Left renal pelvis (tissue), 4 donors: Measurements from ENCODE around the gene NLRP6. TPM values are rescaled to one million over a fixed set of nuclear protein-coding genes. Genes with fewer than 3 reads are reported as not detected.
"Not testable (repeated sequence)": the region's sequence is repeated elsewhere in the genome, so short reads cannot be mapped to it uniquely, and the experiment has no call there.

Source experiments
- DNase-seq, 4 donors: peaks; one replicate each; pipeline ENCODE4 v3.0.0-alpha.2; 2013; ENCODE audit warnings: low read depth in 4 of 4, low spot score in 3 of 4
- polyA plus RNA-seq, 4 donors: library from polyadenylated mRNA; unstranded; fragments of 120-200 nt; gene quantifications; one replicate each; pipeline ENCODE4 v1.2.1, GENCODE V29; 2013; ENCODE audit not compliant: insufficient read length in 4 of 4

Gene NLRP6
- polyA plus RNA-seq: under 1 TPM; 0.04 to 0.50 (median 0.22) TPM

DNA sequence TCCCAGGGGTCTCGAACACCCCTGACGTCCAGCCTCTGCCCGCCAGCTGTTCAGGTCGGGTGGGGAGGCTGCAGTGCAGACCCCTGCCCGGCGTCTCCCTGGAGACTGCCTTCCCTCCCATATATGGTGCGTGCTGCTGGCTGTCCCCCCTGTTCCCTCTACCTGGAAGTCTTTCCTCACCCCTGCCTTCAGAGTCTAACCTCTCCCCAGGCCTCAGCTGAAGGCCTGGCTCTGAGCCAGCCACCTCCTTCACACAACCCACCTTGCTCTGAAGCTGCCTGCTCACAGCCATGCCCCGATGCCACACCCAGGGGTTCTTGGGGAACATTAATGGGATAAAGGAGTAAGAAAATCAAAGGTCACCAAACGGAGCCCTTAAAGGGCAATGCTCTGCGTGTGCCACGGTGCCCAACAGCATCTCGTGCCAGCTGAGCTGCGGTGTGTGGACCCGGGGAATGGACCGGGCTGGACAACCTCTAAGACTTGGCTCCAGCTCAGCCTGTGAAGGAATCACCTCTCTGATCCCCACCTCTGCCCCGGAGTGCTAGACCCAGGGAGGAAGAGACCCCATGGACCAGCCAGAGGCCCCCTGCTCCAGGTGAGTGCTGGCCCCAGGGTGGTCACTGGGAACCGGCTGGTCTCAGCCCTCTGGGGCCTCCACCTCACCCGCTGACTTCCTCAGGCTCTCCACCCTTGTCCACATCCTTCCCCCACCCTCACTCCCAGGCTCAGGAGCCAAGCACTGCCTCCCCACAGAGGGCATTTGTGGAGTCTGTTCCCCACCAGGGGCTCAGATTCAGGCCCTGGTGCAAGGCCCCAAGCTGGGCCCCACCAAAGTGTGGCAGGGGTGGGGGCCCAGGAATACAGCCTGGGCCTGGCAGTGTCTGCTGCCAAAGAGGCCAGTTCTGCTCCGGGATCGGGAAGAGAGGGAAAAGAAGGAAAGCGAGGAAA is at the start of gene NLRP6:
Gene NLRP6 (plus strand): TSS at position 407 of the 951 bp plus-strand sequence. CDS start 163 bp downstream, at position 570.
- DNase-seq: no peak

DNA sequence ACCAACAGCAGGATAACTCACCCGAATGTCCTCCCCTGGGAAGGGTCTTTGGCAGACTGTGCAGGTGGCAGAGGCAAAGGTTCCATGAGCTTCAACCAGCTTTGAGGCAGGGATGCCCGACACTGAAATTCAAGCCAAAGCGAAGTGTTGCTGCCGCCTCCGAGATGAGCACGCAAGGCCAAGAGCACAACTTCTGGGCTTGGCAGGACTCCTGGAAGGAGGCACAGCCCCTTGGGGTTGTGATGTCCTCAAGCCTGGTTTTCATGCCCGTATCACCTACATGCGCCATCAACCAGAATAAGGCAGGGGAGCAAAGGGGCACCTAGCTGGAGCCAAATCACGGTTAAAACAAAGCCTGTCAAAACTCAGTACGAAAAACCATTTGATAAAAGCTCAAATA is 47.8 kb upstream of the NLRP6 start:
- no peak for DNase-seq

DNA sequence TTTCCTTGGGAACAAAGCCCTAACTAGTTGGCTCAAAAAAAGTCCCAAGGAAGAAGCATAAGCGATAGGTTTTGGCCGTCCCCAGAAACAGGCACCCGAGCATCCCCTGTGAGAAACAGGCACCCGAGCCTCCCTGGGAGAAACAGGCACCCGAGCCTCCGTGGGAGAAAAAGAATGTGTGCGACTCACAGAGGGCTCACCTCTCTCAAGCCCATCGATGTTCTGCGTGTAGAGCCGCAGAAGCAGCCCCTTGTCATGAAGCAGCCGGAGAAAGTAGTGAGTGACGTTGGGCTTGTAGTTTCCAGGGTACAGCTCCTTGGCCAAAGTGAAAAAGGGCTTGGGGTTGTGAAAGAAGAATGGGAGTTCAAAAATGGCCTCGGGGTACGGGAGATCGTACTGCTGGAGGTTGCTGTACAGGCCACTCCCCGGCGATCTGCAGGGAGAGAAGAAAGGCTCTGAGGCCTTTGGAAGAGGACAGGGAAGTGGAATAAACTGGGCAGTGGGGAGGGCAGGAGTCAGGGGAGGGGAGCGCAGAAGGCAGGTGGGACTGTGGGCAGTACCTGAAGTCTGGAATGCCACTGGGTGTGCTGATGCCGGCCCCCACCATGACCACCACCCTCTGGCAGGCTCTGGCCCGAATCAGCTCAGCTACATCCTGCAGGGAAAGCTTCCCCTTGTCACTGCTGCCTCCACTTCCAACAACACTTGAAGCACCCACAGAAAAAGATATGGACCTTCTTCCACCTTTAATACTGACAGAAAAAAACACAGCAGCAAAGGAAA is 45.2 kb upstream of the NLRP6 start:
- DNase-seq: no peak

DNA sequence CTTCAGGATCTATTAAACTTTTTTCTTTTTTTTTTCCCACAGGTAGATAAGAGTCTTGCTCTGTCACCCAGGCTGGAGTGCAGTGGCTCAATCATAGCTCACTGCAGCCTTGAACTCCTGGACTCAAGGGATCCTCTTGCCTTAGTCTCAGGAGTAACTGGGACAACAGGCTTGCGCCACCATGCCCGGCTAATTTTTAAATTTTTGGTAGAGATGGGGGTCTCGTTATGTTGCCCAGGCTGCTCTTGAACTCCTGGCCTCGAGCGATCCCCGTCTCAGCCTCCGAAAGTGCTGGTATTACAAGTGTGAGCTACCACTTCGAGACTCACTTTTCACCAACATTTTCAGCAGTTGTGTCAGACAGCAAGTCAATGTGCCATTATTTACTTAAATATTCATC is 43.0 kb upstream of the NLRP6 start:
- DNase-seq: no peak

DNA sequence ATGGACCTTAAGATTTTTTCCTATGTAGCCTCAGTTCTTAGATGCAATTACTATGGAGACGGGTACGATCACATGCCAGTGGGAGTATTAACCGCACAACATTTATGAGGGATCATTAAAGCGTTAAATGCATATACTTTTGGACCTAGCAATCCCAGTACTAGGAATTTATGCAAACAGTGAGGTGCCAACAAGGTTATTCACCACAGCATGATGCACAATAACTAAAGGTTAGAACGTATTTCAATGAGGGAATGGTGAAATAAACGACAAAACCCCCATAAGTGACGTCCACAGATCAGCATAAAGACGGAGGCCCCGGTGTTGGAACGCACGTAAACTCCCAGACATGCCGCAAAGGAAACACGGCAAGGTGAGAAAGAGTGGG is 42.6 kb upstream of the NLRP6 start:
- peak in 1 of 4 donors; percentile 23 for DNase-seq

DNA sequence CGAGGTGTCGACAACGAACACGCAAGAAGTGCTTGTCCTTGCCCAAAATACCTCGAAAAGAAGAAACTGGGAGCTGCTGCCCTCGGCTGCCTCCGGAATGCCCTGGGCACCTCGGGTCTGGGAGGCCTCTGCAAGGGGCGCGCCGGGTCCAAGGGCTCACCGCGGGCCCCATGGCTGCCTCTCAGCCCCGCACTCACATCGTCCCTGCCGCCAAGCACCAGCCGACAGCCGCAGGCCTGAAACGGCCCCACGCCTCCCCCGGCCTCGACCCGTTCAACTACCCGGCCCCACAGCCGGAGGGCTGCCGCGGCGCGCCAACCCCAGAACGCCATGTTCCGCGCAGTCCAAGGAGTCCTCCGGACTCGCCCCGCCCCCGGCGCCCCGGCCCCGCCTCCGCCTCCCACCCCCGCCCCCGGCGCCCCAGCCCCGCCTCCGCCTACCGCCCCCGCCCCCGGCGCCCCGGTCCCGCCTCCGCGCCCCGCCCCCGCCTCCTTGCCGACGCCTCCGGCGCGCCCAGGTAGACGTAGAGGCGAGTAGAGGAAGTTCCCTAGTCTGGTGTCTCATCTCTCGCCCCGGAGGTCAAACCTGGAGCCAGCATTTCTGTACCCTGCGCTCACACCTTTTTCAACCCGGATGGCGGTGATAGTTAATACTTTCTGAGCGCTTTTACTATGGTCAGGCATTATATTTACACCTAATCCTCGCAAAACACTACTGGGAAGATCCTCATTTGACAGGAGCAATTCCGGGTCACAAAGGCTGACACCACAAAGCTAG is 42.0 kb upstream of the NLRP6 start, which contains the start of gene SIRT3:
Gene SIRT3 (minus strand): TSS at position 346 of the 777 bp plus-strand sequence. CDS start 14 bp downstream, at position 332.
- DNase-seq: peak; percentile 55 to 64 (median 58)

DNA sequence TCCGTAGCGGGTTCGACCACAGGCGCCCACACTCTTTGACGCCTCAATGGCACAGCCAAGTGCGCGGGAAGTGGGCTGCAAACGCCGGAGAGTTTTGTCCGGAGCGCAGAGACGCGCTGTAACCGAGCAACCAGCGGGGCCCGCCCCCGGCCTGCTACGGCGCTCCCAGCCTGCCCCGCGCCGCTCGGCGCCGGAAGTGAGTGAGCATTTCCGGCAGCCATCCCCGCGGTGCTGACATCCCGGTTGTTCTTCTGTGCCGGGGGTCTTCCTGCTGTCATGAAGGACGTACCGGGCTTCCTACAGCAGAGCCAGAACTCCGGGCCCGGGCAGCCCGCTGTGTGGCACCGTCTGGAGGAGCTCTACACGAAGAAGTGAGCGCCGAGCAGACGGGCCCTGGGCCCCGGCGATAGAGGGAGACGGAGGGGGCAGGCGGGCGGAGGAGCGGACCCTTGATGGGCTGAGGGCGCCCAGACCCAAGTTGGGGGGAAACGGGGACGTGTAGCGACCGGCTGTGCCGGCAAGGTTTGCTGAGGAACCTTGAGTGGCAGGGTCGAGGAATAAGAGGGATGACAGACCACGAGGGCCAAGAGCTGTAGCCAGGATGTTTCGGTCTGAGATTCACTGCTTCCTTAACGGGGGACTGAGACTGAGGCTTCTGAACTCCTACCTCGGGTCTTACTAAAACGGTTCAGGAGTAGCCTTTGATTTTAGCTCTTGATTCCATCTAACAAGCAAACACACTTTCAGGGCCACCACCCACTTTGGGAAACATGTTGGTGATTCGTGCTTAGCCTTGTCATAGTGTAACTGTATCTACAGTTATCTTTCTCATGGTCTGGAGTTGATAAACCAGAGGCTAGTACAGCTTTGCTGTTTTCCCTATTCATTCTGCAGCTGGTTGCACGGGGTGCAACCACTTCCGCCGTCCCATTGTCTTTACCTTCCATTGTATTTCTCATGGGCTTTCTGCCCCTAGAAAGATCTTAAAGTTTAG is 41.1 kb upstream of the NLRP6 start, which contains the start of gene PSMD13:
Gene PSMD13 (plus strand): TSS at position 203 of the 994 bp plus-strand sequence. CDS start 74 bp downstream, at position 277.
- peak in 3 of 4 donors; percentile 62 to 75 (median 70) for DNase-seq

DNA sequence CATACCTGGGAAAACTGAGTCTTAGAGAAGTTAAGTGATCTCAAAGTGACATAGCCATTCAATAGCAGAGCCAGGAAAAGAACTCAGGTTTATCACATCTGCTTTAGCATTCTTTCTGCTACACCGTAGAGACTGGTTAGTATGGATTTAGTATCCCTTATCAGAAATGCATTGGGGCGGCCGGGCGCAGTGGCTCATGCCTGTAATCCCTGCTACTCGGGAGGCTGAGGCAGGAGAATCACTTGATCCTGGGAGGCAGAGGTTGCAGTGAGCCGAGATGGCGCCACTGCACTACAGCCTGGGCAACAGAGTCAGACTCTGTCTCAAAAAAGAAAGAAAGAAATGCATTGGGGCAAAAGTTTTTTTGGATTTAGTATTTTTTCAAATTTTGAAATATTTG is 39.9 kb upstream of the NLRP6 start:
- not testable (repeated sequence) for DNase-seq

DNA sequence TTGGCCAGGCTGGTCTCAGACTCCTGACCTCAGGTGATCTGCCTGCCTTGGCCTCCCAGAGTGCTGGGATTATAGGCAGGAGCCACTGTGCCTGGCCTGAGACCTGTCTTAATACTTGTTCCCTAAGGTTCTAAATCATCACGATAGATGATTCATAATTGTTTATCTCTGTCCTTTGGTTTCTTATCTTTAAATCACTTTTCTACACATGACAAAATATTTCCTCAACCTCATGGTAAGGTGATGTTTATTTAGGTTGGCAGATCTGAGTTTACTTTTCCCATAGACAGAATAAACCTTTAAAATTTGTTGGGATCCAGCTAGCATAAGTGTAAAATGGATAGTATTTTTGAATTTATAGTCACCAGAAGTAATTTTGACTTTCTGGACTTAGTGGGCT is 37.9 kb upstream of the NLRP6 start:
- no peak for DNase-seq

DNA sequence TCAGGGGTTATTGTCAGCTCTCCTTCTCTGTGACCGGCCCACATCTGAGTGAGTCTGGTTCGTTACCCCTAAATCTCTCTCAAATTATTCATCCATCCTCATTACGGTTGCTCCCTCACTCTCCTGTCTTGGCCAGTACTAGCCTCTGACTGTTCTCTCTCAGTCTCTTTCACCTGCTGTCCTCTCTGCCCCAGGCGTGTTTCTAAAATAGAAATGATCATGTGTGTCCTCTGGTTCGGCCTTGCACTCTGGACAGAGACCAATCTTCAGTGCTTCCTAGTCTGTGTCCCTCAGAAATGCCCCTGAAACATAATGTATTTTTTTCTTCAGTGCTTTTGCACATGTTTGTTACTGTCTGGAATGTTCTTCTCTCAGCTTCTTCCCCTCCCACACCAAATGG is 36.6 kb upstream of the NLRP6 start:
- no peak for DNase-seq

DNA sequence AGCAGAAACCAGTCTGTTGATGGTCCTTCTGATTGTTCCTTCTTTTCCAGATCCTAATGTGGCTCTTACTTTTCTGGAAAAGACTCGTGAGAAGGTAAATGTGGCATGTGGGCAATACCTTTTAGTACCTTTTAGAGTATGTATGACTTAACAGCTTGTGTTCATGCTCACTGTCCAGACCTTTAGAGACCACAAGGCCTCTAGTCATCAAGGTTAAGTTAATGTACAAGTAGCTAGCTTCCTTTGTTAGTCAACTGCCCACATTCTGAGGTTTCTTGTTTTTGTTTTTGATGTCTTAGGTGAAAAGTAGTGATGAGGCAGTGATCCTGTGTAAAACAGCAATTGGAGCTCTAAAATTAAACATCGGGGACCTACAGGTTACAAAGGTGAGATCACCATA is 33.8 kb upstream of the NLRP6 start:
- DNase-seq: no peak

DNA sequence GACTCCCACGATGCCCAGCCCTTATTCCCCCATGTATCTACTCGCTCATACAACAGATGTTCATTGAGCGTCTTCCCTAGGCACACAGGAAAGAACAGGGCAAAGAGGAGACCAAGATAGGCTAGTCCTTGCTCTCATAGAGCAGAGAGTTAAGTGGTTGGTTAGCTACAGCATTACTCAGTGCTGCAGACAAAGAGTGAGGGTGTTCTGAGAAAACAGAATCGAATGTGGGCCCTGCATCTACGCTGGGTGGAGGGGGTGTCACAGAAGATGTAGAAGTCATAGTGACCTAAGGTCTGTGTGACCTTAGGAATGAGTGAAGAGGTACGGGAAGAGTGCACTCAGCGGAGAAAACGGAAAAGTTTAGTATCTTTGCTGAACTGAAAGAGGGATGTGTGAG is 29.1 kb upstream of the NLRP6 start:
- DNase-seq: no peak

DNA sequence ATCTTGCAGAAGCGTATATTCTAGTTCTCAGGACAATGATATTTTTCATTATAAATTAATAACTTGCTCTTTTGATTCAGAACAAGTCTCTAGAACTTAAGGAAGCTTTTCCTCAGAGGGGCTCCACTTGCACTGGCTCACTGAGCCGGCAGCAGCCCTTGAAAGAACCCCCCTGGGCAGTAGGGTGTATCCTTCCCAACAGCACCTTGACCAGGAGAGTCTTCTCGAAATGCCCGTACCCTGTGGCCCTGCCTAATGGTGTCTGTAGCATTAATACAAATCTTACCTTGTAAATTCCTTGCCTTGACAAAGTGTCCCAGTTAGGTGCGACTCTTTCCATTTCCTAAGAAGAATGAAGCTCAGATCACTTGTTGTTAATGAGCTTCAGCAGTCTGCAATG is 27.9 kb upstream of the NLRP6 start:
- no peak for DNase-seq

DNA sequence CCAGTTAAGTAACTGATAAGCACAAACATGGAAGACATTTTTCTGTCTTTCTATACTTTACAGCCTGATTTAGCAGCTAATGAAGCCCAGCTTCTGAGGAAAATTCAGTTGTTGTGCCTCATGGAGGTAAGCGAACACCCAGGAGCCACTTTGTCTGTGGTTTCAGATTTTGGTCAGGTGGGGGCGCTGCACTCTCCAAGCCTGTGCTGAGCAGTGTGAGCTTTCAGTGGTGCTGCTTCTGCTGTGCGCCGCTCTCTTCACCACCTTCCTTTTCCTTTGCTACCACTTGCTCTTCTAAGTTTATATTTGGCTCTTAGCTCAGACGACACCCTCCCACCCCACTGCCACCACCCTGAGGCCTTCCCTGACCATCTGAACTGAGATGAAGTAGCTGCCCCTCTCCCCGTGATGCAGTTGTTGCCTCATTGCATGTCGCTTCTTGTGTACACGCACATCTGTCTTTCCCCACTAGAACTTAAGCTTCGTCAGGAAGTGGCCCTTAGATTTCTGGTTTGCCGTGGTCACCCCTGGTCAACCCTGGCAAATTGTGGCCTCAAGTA is 27.4 kb upstream of the NLRP6 start:
- DNase-seq: peak in 1 of 4 donors; percentile 22

DNA sequence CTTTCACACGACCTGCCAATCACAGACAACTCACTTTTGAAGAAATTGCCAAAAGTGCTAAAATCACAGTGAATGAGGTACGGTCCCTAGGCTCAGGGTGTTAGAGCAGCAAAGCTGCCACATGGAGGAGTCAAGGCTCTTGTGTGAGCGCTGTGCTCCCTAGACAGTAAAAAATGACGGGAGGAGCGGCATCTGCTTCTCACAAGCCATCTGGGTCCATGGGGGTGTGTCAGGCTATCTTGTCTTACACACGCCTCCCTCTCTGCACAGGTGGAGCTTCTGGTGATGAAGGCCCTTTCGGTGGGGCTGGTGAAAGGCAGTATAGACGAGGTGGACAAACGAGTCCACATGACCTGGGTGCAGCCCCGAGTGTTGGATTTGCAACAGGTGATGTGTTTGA is 26.7 kb upstream of the NLRP6 start:
- DNase-seq: no peak

DNA sequence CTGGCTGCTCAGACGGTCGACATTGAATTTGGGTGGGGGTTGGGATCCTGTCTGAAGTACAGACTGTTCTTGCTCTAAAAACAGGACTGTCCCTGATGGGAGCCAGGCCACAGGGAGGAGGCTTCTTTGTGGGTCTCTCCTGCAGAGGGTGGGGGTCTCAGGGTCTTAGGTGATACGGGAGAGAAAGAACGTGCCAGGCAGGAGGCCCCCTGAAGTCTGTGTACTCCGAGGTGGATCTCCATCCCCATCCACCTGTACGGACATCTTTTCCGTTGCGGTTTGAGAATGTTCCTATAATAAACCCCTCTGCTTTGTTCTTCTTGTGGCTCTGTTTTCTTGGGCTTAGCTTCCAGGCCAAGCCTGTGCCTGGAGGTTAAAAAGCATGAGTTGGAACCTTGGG is 25.5 kb upstream of the NLRP6 start:
- DNase-seq: no peak

DNA sequence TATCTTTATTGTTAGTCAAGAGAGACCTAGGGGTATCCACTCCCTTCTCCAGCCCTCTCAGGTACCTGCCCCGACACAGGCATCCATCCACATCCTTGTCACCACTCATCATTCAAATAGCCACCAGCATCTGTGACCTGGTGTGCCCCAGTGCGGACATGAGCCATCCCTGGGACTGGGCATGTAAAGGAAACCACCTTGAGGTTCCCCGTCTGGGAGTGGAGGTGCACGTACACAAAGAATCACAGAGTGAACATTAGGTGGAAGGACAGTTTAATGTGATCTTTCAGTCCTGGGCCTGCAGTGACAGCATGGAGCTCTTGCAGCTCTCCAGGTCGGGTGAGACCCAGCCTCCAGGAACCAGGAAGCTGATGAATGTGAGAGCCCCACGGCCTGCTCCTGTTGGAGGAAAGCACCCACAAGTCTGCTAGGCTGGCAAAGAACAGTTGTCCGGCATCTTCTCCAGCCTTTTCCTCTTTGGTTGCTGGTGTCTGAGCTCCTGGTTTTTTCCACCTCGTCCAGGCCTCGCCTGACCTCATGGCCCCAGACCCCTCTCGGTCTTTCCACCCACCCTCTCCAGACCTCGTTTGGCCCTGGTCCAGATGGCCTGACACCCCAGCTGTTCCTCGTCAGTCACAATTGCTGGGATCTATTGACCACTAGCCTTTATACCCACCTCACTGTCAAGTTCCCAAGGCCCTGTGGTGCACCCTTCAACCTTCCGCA is 24.9 kb upstream of the NLRP6 start:
- DNase-seq: no peak

DNA sequence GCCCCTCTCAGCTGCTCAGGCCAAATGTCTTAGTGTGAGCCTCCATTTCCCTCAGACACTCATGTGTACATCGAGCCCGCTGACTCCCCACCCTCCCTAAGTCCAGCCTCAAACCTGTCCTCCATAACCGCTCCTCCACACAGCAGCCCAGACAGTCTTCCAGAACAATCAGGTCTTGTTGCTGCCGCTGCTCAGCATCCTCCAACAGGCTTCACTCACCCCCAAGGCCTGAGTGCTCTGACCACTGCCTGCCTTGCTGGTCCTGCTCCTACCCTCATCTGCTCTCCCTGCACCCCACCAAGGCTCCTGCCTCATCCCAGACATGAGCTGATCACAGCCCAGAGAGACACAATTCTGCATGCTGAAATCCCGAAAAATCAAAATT is 24.3 kb upstream of the NLRP6 start:
- DNase-seq: no peak
